Cardiac fibroblast (primary cell): ENCODE data around the gene ACD.

ENCODE experiments used
- DNase-seq, 2 donors: peaks; one replicate each; pipeline versions ENCODE4 v3.0.0 to v3.0.0-alpha.2; 2010; ENCODE audit warnings: low read depth in 2 of 2
- H3K4me3 ChIP-seq, 2 donors: replicated peaks in 1 of 2; 1 replicate in 1 of 2; 2 replicates in 1 of 2; pipeline ENCODE4 v1.5.1; 2011; ENCODE audit warnings: low read depth in 2 of 2, low read length in 2 of 2, mild to moderate bottlenecking in 2 of 2, moderate library complexity in 1 of 2
- CTCF ChIP-seq: IDR thresholded peaks from one replicate; pipeline ENCODE4 v1.5.1; 2011; ENCODE audit warnings: low read depth, mild to moderate bottlenecking, low read length, inconsistent platforms

The ACD gene

GRCh38 chr16:67636713-67637112, 23.3 kb downstream of the ACD start:
- TF ChIP-seq CTCF = no peak
- H3K4me3 ChIP-seq = no peak overlapping the region
- no peak for DNase-seq

GRCh38 chr16:67632415-67633172, 27.5 kb downstream of the ACD start:
- no peak for TF ChIP-seq CTCF
- H3K4me3 ChIP-seq = no peak overlapping the region
- peak; percentile 32 to 70 for DNase-seq

GRCh38 chr16:67628216-67628615, 31.8 kb downstream of the ACD start:
- DNase-seq = no peak
- no peak overlapping the region for H3K4me3 ChIP-seq
- TF ChIP-seq CTCF = no peak

GRCh38 chr16:67613808-67614207, 46.3 kb downstream of the ACD start:
- DNase-seq = no peak
- no peak overlapping the region for H3K4me3 ChIP-seq
- TF ChIP-seq CTCF = no peak

- no peak for DNase-seq
- no peak overlapping the region for H3K4me3 ChIP-seq
- TF ChIP-seq CTCF = no peak
Measured at GRCh38 chr16:67608364-67608763, 51.7 kb downstream of the ACD start.
